ENCODE data around the gene TSPAN32.

Gene TSPAN32

DNA sequence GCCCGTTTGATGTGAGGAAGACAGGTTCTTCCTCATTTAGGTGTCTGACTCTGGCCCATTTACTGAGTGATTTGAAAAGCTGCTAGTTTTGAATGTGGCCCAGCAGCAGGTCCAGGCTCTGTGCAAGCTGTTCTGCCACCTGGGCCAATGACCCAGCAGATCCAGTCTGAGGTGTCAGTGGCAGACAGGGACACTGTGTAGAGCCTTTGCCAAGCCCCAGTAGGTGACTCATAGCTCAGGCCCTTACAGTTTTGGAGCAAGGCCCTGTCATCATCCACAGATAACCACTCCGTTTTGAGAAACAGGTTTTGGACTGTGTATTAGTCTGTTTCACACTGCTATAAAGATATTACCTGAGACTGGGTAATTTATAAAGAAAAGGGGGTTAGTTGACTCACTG, 23.9 kb downstream of the TSPAN32 start:
- no peaks in the 10 kb centered on the region for H3K4me1 Mint-ChIP-seq
- H3K9me3 Mint-ChIP-seq, result peaks cover 30% of the 10 kb centered on the region
- TF ChIP-seq, protein P1, sequence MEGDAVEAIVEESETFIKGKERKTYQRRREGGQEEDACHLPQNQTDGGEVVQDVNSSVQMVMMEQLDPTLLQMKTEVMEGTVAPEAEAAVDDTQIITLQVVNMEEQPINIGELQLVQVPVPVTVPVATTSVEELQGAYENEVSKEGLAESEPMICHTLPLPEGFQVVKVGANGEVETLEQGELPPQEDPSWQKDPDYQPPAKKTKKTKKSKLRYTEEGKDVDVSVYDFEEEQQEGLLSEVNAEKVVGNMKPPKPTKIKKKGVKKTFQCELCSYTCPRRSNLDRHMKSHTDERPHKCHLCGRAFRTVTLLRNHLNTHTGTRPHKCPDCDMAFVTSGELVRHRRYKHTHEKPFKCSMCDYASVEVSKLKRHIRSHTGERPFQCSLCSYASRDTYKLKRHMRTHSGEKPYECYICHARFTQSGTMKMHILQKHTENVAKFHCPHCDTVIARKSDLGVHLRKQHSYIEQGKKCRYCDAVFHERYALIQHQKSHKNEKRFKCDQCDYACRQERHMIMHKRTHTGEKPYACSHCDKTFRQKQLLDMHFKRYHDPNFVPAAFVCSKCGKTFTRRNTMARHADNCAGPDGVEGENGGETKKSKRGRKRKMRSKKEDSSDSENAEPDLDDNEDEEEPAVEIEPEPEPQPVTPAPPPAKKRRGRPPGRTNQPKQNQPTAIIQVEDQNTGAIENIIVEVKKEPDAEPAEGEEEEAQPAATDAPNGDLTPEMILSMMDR (IDR thresholded peaks at IDR 0.05; ENCODE audit: unreplicated experiment in 3 of 3), result no peak
- H3K27me3 Mint-ChIP-seq (ENCODE audit: low read depth), result no peaks in the 10 kb centered on the region
- no peak overlapping the region for H3K27ac Mint-ChIP-seq
- no peak overlapping the region for H3K4me3 Mint-ChIP-seq
- H3K36me3 Mint-ChIP-seq (ENCODE audit: low read depth), result peaks cover 3% of the 10 kb centered on the region

DNA sequence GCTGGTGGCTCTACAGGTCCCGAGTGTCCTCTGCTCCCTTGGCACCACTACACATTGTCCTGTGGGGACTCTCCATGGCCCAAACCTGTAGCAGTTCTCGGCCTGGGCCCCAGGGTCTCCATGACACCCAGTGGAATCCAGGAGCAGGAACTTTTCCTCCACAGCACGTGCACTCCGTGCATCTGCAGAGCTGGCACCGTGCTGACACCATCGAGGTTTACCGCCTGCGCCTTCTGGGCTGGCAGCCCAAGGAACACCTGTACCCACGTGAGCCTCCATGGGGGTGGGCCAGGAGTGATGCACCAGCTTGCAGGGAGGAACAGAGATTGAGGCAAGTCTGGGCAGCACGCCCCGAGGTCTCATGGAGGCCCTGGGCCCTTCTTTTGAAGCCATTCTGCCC, 25.2 kb downstream of the TSPAN32 start:
- H3K4me3 Mint-ChIP-seq, result no peak overlapping the region
- TF ChIP-seq, protein P1 (IDR thresholded peaks at IDR 0.05; ENCODE audit: unreplicated experiment in 3 of 3), result no peak
- no peaks in the 10 kb centered on the region for H3K4me1 Mint-ChIP-seq
- H3K36me3 Mint-ChIP-seq (ENCODE audit: low read depth), result peaks cover 3% of the 10 kb centered on the region
- no peaks in the 10 kb centered on the region for H3K27me3 Mint-ChIP-seq (ENCODE audit: low read depth)
- H3K27ac Mint-ChIP-seq, result no peak overlapping the region
- peaks cover 31% of the 10 kb centered on the region for H3K9me3 Mint-ChIP-seq

DNA sequence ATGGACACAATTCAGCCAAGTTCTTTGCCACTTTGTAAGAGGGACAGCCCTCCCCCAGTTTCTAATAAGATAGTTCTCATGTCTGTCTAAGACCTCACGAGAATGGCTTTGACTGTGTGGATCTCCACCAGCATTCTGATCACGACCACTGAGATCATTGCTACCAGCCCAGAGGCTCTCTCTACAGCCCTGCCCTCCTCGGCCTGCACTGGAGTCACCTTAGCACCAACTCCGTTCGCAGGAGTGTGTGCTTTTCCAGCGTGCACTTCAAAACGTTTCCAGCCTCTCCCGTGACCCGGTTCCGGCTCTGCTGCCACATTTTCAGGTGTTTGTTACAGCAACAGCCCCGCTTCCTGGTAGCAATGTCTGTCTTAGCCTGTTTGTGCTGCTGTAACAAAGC, 26.2 kb downstream of the TSPAN32 start:
- H3K36me3 Mint-ChIP-seq (ENCODE audit: low read depth), result no peaks in the 10 kb centered on the region
- H3K27ac Mint-ChIP-seq, result no peak overlapping the region
- H3K4me3 Mint-ChIP-seq, result no peak overlapping the region
- H3K4me1 Mint-ChIP-seq, result no peaks in the 10 kb centered on the region
- TF ChIP-seq, protein P1 (IDR thresholded peaks at IDR 0.05; ENCODE audit: unreplicated experiment in 3 of 3), result no peak
- H3K27me3 Mint-ChIP-seq (ENCODE audit: low read depth), result no peaks in the 10 kb centered on the region
- peaks cover 22% of the 10 kb centered on the region for H3K9me3 Mint-ChIP-seq

DNA sequence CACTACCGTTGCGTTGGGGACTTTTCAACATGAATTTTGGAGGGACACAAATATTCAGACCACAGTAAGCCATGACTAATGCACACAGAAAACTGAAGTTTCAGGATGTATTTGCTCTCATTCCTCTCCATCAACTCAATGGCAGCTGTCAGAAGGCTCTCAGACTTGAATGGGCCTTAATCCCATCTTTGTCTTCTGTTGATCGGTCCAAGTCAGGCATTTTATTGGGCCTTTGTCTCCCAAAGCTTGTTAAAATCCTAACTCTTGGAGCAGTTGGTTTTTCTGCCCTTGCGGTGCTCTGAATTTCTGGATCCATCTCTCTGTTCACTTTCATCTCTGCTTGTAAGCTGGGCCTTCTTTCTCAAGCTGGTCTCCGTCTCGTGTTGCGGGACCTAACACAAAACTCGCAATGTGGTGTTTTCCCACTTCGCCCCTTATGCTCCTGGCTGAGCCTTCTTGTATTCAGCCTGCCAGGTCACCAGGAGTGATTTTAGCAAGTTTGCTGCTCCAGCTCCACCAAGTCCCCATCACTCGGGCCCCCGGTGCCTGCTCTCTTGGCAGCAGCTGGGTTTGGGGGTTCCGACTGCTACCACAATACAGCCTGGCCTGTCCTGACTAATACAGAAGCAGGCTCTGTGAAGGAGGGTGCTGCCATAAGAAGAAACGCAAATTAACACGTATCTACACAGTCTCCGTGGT, 27.0 kb downstream of the TSPAN32 start:
- TF ChIP-seq, protein P1 (IDR thresholded peaks at IDR 0.05; ENCODE audit: unreplicated experiment in 3 of 3), result no peak
- Mint-ChIP-seq H3K4me1 (no peaks in the 10 kb centered on the region), H3K36me3 (ENCODE audit: low read depth) (no peaks in the 10 kb centered on the region), H3K4me3 (no peak overlapping the region), H3K9me3 (peaks cover 17% of the 10 kb centered on the region), H3K27me3 (ENCODE audit: low read depth) (no peaks in the 10 kb centered on the region), H3K27ac (no peak overlapping the region)

GRCh38 chr11:2329551-2329950, 27.7 kb downstream of the TSPAN32 start:
- Mint-ChIP-seq H3K4me3 (no peak overlapping the region), H3K4me1 (no peaks in the 10 kb centered on the region), H3K27ac (no peak overlapping the region), H3K27me3 (ENCODE audit: low read depth) (no peaks in the 10 kb centered on the region), H3K36me3 (ENCODE audit: low read depth) (no peaks in the 10 kb centered on the region), H3K9me3 (peaks cover 17% of the 10 kb centered on the region)
- TF ChIP-seq, protein P1 (IDR thresholded peaks at IDR 0.05; ENCODE audit: unreplicated experiment in 3 of 3), result no peak

DNA sequence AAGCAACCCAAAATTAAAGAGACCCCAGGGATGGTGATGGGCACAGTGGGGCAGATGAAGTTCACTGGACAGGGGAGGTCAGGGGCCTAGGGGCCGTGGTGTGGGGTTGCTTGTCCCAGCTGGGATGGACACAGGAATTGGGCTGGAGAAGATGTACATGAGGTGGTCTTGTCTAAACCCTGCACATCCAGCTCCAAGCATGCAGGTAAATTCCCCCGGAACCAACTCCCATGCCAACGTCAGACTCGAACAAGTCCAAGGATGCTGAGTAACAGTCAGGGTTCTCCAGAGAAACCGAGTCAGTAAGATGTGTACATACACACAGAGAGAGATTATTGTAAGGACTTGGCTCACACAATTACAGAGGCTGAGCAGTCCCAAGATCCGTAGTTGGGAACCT, 28.9 kb downstream of the TSPAN32 start:
- Mint-ChIP-seq H3K4me3 (no peak overlapping the region), H3K36me3 (ENCODE audit: low read depth) (no peaks in the 10 kb centered on the region), H3K9me3 (peaks cover 19% of the 10 kb centered on the region), H3K27ac (no peak overlapping the region), H3K4me1 (no peaks in the 10 kb centered on the region), H3K27me3 (ENCODE audit: low read depth) (no peaks in the 10 kb centered on the region)
- TF ChIP-seq, protein P1 (IDR thresholded peaks at IDR 0.05; ENCODE audit: unreplicated experiment in 3 of 3), result no peak

Measured in nephron (organoid).